Subcutaneous abdominal adipose tissue (tissue), 5 donors: ENCODE data around the gene UTRN.

ENCODE experiments used
- H3K27ac ChIP-seq: one replicate; pipeline ENCODE4 v1.7.0; 2013; ENCODE audit warnings: low read depth, mild to moderate bottlenecking, inconsistent platforms, low read length, moderate library complexity
- H3K27me3 ChIP-seq, 5 donors: one replicate each; pipeline ENCODE4 v1.7.0; 2013; ENCODE audit warnings: low read length in 5 of 5, inconsistent platforms in 1 of 5; ENCODE audit not compliant: control insufficient read depth in 5 of 5, insufficient read depth in 4 of 5
- H3K36me3 ChIP-seq, 5 donors: one replicate each; pipeline ENCODE4 v1.7.0; 2013; ENCODE audit warnings: low read length in 5 of 5; ENCODE audit not compliant: control insufficient read depth in 5 of 5, insufficient read depth in 5 of 5
- H3K4me1 ChIP-seq, 5 donors: one replicate each; pipeline ENCODE4 v1.7.0; 2013; ENCODE audit warnings: low read length in 5 of 5, mild to moderate bottlenecking in 3 of 5, moderate library complexity in 1 of 5; ENCODE audit not compliant: control insufficient read depth in 5 of 5, insufficient read depth in 5 of 5
- H3K4me3 ChIP-seq, 5 donors: one replicate each; pipeline ENCODE4 v1.7.0; 2013; ENCODE audit warnings: low read length in 5 of 5, low read depth in 1 of 5
- H3K9ac ChIP-seq, 5 donors: one replicate each; pipeline ENCODE4 v1.7.0; 2013; ENCODE audit warnings: low read length in 5 of 5, mild to moderate bottlenecking in 4 of 5, moderate library complexity in 3 of 5
- H3K9me3 ChIP-seq, 5 donors: one replicate each; pipeline ENCODE4 v1.7.0; 2013; ENCODE audit warnings: low read length in 5 of 5; ENCODE audit not compliant: control insufficient read depth in 5 of 5
- donor health status: healthy.
- donor health status: healthy.
- donor health status: healthy.
- donor health status: healthy.
- donor health status: healthy.

UTRN gene

DNA sequence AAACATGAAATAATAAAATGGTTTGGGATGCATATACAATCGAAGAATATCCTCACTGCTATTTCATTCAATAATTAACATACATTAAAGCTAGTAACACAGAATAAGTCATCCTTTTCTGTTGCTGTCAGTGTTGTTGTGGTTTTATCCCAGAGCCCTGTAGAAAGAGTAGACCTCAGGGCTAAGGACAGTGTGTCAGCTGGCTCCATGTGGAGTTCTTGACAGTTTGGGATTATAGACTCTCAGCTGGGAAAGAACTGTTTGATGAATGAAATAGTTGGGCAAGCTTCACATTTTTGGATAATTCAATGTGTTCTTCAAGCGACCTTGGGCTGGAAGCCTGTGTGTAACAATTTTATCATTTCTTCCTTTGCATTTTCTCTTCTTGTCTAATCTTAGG, 10.1 kb downstream of the UTRN start:
- Histone ChIP-seq H3K27ac (peak overlapping the region; percentile 13), H3K4me1 (peaks cover 4 to 44% (median 35%) of the 10 kb centered on the region in 5 donors), H3K27me3 (peaks cover 0 to 2% (median 0%) of the 10 kb centered on the region in 5 donors), H3K9ac (no peak overlapping the region), H3K9me3 (no peaks in the 10 kb centered on the region), H3K36me3 (peaks cover 10 to 18% (median 15%) of the 10 kb centered on the region in 5 donors), H3K4me3 (no peak overlapping the region)

DNA sequence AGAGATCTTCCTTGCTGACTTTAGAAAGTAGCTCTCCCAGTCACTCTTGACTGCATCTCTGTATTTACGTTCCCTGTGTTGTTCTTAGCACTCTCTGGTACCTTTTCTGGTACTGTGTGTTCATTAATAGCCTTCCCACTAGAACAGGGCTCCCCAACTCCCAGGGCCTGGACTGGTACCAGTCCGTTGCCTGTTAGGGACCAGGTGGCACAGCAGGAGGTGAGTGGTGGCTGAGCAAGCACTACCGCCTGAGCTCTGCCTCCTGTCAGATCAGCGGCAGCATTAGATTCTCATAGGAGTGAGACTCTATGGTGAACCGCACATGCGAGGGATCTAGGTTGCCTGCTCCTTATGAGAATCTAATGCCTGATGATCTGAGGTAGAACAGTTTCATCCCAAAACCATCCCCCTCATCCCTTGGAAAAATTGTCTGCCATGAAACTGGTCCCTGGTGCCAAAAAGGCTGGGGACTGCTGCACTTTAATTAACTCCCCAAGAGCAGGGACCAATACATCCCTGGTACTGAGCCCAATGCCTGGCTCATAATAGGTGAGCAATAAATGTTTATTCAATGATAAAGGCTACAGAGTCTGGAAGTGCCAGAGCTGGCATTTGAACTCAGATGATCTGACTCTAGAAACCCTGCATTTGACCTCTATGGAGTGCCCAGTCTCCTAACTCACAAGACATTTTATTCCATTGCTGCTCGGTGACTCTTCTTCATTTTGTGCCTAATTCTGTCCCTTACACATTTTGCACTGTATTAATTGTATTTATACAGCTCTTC, 11.0 kb downstream of the UTRN start:
- Histone ChIP-seq H3K27me3 (peaks cover 0 to 2% (median 0%) of the 10 kb centered on the region in 5 donors), H3K36me3 (peaks cover 10 to 18% (median 15%) of the 10 kb centered on the region in 5 donors), H3K27ac (peak overlapping the region; percentile 96), H3K9ac (no peak overlapping the region), H3K4me3 (no peak overlapping the region), H3K9me3 (no peaks in the 10 kb centered on the region), H3K4me1 (peaks cover 4 to 41% (median 35%) of the 10 kb centered on the region in 5 donors)

DNA sequence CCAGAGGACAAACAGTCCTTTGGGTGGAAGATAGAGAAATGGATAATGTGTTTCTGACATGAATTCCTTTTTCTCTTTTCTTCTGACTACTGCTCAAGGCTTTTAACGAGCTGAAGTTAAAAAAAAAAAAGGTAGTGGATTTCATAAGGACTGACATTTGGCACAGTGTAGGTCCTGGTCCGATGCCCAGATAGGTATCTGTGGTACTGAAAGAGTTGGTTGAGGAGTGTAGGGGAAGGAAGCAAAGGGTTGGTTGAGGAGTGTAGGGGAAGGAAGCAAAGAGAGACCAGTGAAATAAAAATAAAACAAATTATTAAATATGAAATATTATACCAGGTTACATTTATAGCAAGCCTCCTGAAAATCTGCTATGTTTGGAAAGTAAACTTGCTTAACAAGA, 11.8 kb downstream of the UTRN start:
- H3K4me3 ChIP-seq, result no peak overlapping the region
- peaks cover 4 to 39% (median 34%) of the 10 kb centered on the region in 5 donors for H3K4me1 ChIP-seq
- H3K27me3 ChIP-seq, result peaks cover 0 to 2% (median 0%) of the 10 kb centered on the region in 5 donors
- peaks cover 11 to 21% (median 12%) of the 10 kb centered on the region in 5 donors for H3K36me3 ChIP-seq
- H3K9me3 ChIP-seq, result no peaks in the 10 kb centered on the region
- H3K27ac ChIP-seq, result peak overlapping the region; percentile 96
- peak overlapping the region in 3 of 5 donors; percentile 10 to 35 (median 35) for H3K9ac ChIP-seq

DNA sequence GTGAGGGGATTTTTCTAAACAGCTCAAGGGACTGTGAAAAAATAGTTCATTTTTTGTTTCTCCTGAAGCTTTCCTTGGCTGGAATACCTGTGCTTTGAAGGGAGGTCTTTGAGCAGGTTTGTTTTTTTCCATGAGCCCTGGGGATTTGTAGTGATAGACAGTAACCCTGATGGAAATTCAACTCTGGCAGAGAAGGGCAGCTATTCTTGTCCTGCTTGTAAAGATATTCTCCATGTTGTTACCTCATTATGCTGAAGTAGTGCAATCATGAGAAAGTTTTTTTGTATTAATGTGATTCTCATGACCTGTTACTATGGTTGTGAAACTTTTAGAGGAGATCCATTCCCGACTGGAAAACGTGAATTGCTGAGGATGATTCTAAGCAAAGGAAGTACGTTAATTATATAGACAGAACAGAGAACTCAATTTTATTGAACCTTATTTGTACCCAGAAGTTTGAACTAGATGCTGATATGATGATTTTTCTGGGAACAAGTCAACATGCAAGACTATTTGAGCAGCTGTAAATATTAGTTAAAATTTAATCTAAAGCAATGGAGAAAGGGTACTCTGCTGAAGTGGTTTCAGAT, 12.5 kb downstream of the UTRN start:
- H3K36me3 ChIP-seq, result peaks cover 10 to 18% (median 13%) of the 10 kb centered on the region in 5 donors
- H3K4me3 ChIP-seq, result no peak overlapping the region
- peak overlapping the region; percentile 96 for H3K27ac ChIP-seq
- H3K9ac ChIP-seq, result peak overlapping the region in 3 of 5 donors; percentile 35 to 41 (median 35)
- H3K27me3 ChIP-seq, result peaks cover 0 to 2% (median 0%) of the 10 kb centered on the region in 5 donors
- no peaks in the 10 kb centered on the region for H3K9me3 ChIP-seq
- peaks cover 4 to 39% (median 29%) of the 10 kb centered on the region in 5 donors for H3K4me1 ChIP-seq

DNA sequence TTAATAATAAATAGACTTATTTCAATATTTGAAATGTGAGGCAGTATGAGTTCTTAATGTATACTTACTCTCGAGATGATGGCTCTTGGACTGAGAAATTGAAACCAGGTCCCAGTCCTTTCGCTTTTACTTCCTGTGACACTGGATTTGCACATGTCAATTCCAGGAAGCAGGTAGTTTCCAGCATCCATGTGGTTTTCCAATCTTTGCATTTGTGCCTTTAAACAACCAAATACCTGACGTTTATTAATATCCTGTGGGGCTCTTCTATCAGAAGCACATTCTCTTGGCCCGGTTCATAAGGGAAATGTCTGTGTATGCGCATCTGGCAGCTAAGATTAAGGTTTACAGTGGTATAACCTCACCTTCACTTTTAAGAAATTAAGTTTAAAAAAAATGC, 13.1 kb downstream of the UTRN start:
- no peaks in the 10 kb centered on the region for H3K9me3 ChIP-seq
- H3K27me3 ChIP-seq, result peaks cover 0 to 2% (median 0%) of the 10 kb centered on the region in 5 donors
- H3K4me3 ChIP-seq, result no peak overlapping the region
- peaks cover 4 to 37% (median 28%) of the 10 kb centered on the region in 5 donors for H3K4me1 ChIP-seq
- peaks cover 10 to 14% (median 13%) of the 10 kb centered on the region in 5 donors for H3K36me3 ChIP-seq
- H3K9ac ChIP-seq, result peak overlapping the region in 1 of 5 donors; percentile 17
- peak overlapping the region; percentile 96 for H3K27ac ChIP-seq

DNA sequence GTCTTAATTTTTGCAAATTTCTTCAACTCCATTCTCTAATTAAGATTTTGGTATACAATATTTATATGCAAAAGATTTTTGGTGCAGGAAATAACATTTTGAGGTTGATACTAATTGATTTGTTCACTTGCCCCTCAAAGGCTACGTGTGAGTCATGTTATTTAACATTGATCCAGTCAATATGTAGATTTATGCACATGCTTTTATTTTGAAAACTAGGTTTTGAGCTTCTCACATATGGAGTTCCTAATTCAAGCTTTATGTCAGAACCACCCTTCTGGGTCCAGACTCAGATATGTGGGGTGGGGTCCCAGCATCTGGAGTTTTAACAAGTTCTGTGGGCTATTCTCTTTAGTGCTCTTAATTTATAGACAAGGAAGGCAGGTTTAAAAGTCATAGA, 13.8 kb downstream of the UTRN start:
- peak overlapping the region; percentile 96 for H3K27ac ChIP-seq

DNA sequence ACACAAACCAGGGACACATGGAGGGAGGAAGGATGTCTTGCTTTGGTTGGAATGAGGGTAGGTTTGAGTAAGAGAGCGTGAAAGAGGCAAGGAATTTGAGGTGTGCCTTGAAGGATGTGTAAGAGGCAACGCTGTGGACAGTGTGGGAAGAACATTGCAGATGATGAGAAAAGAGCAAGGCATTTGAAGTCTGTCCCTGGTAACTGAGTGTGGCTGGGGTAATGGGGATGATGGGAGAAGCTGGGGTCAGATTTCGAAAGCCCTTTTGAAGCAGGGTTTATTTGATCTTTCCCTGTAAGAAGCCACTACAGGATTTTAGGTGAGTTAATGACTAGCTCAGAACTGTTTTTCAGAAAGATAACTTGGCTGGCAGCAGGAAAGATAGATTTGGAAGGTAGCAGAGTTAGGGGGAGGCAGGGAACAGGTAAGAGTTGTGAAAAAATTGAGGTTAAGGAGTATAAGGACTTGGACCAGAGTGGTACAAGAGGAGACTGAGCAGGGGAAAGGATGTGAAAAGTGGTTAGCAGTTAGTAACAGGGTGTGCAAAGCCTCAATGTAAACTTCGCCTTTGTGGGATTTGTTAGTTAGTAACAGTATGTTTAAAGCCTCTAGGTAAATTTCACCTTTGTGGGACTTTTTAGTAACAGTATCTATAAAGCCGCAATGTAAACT, 17.7 kb downstream of the UTRN start:
- H3K4me1 ChIP-seq, result peaks cover under 1 to 28% (median 24%) of the 10 kb centered on the region in 5 donors
- no peak overlapping the region for H3K4me3 ChIP-seq

More for the DNA sequence above, 13.8 kb downstream of the UTRN start:
- Histone ChIP-seq H3K27me3 (peaks cover 0 to 2% (median 0%) of the 10 kb centered on the region in 5 donors), H3K4me1 (peaks cover 4 to 34% (median 28%) of the 10 kb centered on the region in 5 donors), H3K9me3 (no peaks in the 10 kb centered on the region), H3K9ac (no peak overlapping the region), H3K4me3 (no peak overlapping the region), H3K36me3 (peaks cover 10 to 14% (median 13%) of the 10 kb centered on the region in 5 donors)

DNA sequence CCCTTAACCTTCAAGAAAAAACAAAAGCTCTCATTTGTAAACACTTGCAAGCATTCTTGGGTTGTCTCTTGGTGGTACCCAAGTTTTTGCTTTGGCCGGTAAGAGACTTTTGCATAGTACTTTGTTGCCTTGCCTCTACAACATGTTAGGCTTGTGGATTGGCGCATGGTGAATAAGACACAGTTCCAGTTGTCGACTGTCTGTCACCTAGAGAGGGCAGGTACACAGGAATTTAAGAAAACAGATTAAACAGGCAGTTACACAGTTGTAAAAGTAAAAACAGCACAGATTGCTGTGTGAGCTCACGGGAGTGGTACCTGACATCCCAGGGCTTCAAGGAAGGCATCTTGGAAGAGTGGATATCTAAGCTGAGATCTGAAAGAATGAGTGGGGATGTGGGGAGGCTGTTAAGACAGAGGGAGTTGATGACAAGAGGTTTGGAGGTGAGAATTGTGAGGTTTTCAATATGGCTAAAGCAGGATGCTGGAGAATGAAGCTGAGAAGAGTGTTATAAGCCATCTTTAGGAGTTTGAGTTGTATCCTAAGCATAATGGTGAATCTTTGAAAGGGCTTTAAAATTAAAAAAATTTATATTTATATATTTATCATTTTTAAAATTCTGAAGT, 19.2 kb downstream of the UTRN start:
- H3K9ac ChIP-seq, result no peak overlapping the region
- H3K27ac ChIP-seq, result no peak overlapping the region
- no peaks in the 10 kb centered on the region for H3K27me3 ChIP-seq
- H3K4me1 ChIP-seq, result peaks cover 0 to 30% (median 19%) of the 10 kb centered on the region in 5 donors
- peaks cover 8 to 17% (median 13%) of the 10 kb centered on the region in 5 donors for H3K36me3 ChIP-seq
- H3K4me3 ChIP-seq, result no peak overlapping the region
- H3K9me3 ChIP-seq, result no peaks in the 10 kb centered on the region

More for the DNA sequence above, 17.7 kb downstream of the UTRN start:
- Histone ChIP-seq H3K9me3 (no peaks in the 10 kb centered on the region), H3K9ac (no peak overlapping the region), H3K36me3 (peaks cover 3 to 7% (median 6%) of the 10 kb centered on the region in 5 donors), H3K27ac (no peak overlapping the region), H3K27me3 (no peaks in the 10 kb centered on the region)

DNA sequence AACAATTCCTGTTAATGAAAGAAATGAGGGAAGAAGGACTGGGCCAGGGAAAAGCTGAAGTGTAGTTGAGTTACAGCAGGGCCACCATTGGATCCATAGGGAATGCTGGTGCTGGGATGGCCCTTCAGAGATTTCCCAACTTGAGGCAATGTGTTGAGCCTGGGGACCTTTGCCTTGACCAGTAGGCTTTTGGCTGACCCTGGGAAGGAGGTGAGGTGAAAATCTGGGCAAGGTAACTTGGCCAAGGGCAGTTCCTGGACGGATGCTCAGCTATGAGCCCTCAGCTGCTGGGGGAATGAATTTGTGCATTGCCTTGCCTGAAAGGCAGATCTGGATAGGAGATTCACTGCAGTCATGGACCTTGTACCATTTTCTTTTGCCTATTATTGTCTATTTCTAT, 20.4 kb downstream of the UTRN start:
- Histone ChIP-seq H3K4me1 (peaks cover 0 to 29% (median 19%) of the 10 kb centered on the region in 5 donors), H3K27ac (no peak overlapping the region), H3K9me3 (no peaks in the 10 kb centered on the region), H3K27me3 (no peaks in the 10 kb centered on the region), H3K4me3 (peak overlapping the region in 1 of 5 donors; percentile 16), H3K9ac (no peak overlapping the region), H3K36me3 (peaks cover 10 to 24% (median 19%) of the 10 kb centered on the region in 5 donors)
